HG03135 (cell line): Measurements from ENCODE around the gene CALN1.
"Not testable (repeated sequence)": the region's sequence is repeated elsewhere in the genome, so short reads cannot be mapped to it uniquely, and the experiment has no call there.

Source experiments
- ATAC-seq: cut with Tn5 transposase; IDR thresholded peaks from one replicate; pipeline ENCODE4 v1.9.1; 2021; ENCODE audit warnings: mild to moderate bottlenecking, moderate library complexity; ENCODE audit not compliant: unreplicated experiment

CALN1 gene

GRCh38 chr7:72106405-72106804 is 305.7 kb downstream of the CALN1 start:
- no peak for ATAC-seq

- ATAC-seq: no peak
Measured at GRCh38 chr7:72101444-72101843, 310.7 kb downstream of the CALN1 start.

GRCh38 chr7:72099784-72100183 is 312.4 kb downstream of the CALN1 start:
- ATAC-seq: no peak

- ATAC-seq: no peak
Measured at GRCh38 chr7:72098807-72099580, 313.1 kb downstream of the CALN1 start.

DNA sequence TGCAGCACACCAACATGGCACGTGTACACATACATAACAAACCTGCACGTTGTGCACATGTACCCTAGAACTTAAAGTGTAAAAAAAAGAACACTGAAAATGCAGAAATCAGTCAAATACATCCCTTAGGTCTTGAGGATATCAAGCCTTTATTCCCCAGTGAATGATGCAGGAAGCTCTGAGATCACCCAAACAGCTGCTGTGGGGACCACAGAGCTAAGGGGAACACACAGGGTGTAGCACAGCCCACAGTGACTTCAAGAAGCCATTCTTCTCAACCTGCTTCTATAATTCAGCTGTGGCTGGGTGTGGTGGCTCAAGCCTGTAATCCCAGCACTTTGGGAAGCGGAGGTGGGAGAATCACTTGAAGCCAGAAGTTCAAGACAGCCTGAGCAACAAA is 314.9 kb downstream of the CALN1 start:
- ATAC-seq: no peak

DNA sequence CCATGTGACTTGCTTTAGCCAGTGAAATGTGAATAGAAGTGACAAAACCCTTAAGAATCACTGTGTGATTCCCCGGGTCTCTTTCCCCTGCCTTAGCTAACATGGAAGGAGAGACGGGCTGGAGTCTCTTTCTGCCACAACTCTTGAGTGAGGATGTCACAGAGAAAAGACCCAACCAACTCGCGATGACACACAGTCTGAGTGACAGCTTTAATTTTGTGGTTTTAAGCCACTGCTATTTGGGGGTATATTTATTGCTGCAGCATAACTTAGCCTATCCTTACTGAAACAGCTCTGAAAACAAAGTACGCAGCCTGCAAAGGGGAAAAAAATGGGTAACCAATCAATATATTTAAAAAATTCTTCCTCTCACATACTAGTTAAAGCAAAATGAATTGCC is 319.4 kb downstream of the CALN1 start:
- no peak for ATAC-seq

- no peak for ATAC-seq
Measured at GRCh38 chr7:72087926-72088325, 324.2 kb downstream of the CALN1 start.

DNA sequence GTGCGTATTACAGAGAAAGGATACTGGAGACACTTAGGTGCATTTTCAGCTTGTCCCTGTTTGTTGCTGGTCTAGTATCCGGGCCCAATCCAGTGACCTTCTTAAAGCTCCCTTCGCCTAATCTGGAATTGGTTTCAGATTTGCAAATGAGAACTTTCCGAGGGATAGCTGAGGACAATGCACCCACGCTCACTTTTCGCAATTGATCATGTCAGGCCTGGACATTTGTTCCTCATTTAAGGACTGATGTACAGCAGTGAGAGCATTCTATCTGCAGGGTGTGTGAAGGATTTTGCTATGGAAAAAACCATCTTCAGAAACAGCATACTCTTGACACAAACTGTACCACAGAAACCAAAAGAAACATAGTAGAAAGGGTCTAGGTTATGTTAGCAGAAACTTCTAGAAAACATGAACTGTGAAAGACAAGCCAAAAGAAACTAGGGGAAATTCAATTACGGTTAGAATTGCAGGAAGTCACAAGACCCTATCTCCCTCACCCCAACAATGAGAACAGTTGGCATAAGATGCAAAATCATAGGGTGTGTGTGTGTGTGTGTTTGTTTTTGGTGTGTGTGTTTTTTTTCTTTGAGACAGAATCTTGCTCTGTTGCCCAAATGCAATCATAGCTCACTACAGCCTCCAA is 331.1 kb downstream of the CALN1 start:
- no peak for ATAC-seq

GRCh38 chr7:72080341-72080766 is 331.8 kb downstream of the CALN1 start:
- ATAC-seq: no peak

- no peak for ATAC-seq
Measured at GRCh38 chr7:72078856-72079255, 333.3 kb downstream of the CALN1 start.

DNA sequence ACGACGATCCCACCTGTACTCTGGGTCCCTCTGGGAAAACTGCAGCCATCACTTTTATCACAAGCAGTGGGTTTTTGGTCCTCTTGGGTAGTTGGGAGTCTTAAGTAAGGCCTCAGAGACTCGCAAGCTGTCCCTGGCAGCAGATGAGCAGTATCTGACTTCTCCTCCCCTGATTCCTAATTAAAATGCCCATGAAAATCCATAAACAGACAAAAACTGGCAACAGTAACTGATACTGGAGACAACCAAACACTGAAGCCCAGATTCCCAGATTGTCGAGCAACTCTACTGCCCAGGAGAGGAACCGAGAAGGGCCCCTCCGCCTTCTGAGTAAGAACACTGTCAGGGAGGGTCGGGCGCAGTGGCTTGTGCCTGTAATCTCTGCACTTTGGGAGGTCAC is 333.8 kb downstream of the CALN1 start:
- ATAC-seq: no peak

- no peak for ATAC-seq
Measured at GRCh38 chr7:72077786-72078185, 334.4 kb downstream of the CALN1 start.

GRCh38 chr7:72072901-72073300 is 339.2 kb downstream of the CALN1 start:
- ATAC-seq: no peak

DNA sequence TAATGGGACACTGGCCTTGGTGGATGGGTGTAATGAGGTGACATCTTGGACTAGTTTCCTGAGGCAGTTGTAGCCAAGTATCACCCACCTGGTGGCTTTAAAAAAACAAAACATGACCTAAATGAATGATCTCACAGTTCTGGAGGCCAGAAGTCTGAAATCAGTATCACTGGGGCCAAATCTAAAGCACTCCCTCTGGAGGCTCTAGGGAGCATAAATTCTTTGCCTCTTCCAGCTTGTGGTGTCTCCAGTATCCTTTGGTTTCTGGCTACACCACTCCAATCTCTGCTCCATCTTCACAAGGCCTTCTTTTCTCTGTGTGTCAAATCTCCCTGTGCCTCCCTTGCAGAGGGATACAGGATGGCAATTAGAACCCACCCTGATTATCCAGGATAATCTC is 342.9 kb downstream of the CALN1 start:
- ATAC-seq: no peak

- not testable (repeated sequence) for ATAC-seq
Measured at GRCh38 chr7:72065764-72066163, 346.4 kb downstream of the CALN1 start.

- ATAC-seq: no peak
Measured at GRCh38 chr7:72064916-72065315, 347.2 kb downstream of the CALN1 start.

DNA sequence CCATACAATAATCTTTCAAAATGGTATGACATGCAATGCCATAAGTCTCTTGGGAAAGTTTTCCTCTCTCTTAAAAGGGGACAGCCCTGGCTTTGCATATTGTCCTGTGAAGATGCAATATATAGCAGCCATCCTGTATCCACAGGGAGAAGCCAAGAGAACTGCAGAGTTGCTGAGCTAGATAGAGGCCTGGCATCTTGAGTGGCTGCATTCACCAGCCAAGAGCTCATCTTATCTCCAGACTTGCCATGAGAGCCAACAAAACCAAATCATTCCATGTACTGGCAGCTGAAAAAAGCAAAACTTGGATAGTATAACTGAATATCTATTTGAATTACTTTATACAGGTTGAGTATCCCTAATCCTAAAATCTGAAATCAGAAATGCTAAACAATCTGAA is 348.8 kb downstream of the CALN1 start:
- ATAC-seq: no peak

DNA sequence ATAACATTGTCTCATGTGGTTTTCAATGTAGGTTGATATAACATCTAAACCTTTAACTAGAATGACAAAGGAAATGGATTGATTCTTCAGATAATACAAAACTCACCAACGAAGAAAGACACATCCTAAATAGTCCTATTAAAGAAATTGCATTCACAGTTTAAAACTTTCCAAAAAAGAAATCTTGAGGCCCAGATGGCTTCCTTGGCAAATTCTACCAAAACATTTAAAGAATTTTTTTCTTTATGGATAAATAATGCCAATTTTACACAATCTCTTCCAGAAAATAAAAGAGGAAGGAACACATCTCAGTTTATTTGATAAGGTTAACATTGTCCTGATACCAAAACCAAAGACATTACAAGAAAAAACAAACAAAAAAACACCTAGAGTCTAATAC is 349.5 kb downstream of the CALN1 start:
- no peak for ATAC-seq

GRCh38 chr7:72059925-72060324 is 352.2 kb downstream of the CALN1 start:
- ATAC-seq: no peak

DNA sequence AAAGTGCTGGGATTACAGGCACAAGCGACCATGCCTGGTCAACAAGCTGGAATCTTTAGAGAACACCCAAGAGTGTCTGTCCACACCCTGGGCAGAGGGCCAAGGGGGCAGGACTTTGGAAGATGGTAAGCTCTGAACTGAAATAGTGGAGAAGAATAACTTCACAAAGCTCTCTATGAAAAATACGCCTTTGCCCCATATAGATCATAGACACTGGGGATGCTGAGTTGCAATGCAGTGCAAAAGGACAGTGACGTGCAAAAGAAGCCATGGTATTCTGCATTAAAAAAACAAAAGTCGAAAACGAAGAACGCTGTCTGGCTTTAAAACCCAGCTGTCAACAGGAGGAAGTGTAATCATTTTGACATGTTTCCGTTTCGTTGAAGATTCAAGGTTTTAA is 353.6 kb downstream of the CALN1 start:
- no peak for ATAC-seq

GRCh38 chr7:72057796-72058195 is 354.3 kb downstream of the CALN1 start:
- ATAC-seq: no peak

GRCh38 chr7:72057231-72057630 is 354.9 kb downstream of the CALN1 start:
- no peak for ATAC-seq

DNA sequence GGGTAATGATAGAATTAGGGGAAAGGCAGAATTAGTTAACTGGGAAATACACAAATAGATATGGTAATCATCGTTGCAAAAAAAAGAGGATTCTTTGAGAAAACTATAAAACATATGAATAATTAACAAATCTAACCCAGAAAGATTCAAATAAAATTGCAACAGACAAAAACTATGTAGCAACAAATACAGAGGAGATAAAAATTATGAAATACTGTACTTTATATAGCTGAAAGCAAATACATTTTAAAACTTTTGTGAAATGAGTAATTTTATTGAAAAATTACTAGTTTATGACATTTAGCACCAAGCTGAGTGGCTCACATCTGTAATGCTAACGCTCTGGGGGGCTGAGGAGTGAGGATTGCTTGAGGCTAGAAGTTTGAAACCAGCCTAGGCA is 356.7 kb downstream of the CALN1 start:
- no peak for ATAC-seq
